GM21367 (cell line): ENCODE results near the gene NKIRAS2.

Source experiments
- ATAC-seq: cut with Tn5 transposase; IDR thresholded peaks from one replicate; pipeline ENCODE4 v1.9.1; 2021; ENCODE audit not compliant: unreplicated experiment

NKIRAS2 gene

GRCh38 chr17:42019509-42020404, at the start of gene NKIRAS2:
Gene NKIRAS2, plus strand, starts transcription at chr17:42020090. Its CDS starts 1,488 bp downstream, at chr17:42021578.
- peak; percentile 56 for ATAC-seq

- no peak for ATAC-seq
Measured at GRCh38 chr17:41970901-41971331, 49.0 kb upstream of the NKIRAS2 start.

- no peak for ATAC-seq
Measured at GRCh38 chr17:41971721-41972523, 48.0 kb upstream of the NKIRAS2 start.

- no peak for ATAC-seq
Measured at GRCh38 chr17:41972571-41973407, 47.1 kb upstream of the NKIRAS2 start.

- no peak for ATAC-seq
Measured at GRCh38 chr17:41973408-41973811, 46.5 kb upstream of the NKIRAS2 start.

- no peak for ATAC-seq
Measured at GRCh38 chr17:41974031-41974430, 45.9 kb upstream of the NKIRAS2 start.

- no peak for ATAC-seq
Measured at GRCh38 chr17:41974658-41975057, 45.2 kb upstream of the NKIRAS2 start.

GRCh38 chr17:41975099-41976083, 44.5 kb upstream of the NKIRAS2 start:
- no peak for ATAC-seq

- no peak for ATAC-seq
Measured at GRCh38 chr17:41976142-41976768, 43.6 kb upstream of the NKIRAS2 start.

- ATAC-seq, result no peak
Measured at GRCh38 chr17:41977991-41978390, 41.9 kb upstream of the NKIRAS2 start.

GRCh38 chr17:41982026-41982760, 37.7 kb upstream of the NKIRAS2 start:
- no peak for ATAC-seq

GRCh38 chr17:41984454-41984853, 35.4 kb upstream of the NKIRAS2 start:
- no peak for ATAC-seq

GRCh38 chr17:41985919-41986318, 34.0 kb upstream of the NKIRAS2 start:
- no peak for ATAC-seq

GRCh38 chr17:41986634-41987033, 33.3 kb upstream of the NKIRAS2 start:
- no peak for ATAC-seq

GRCh38 chr17:41987642-41988041, 32.2 kb upstream of the NKIRAS2 start:
- no peak for ATAC-seq

- no peak for ATAC-seq
Measured at GRCh38 chr17:41988418-41988817, 31.5 kb upstream of the NKIRAS2 start.

GRCh38 chr17:41989702-41990419, 30.0 kb upstream of the NKIRAS2 start:
- ATAC-seq, result no peak

- ATAC-seq, result no peak
Measured at GRCh38 chr17:41992576-41992975, 27.3 kb upstream of the NKIRAS2 start.
